ENCODE results near the gene IL6R. TPM values are rescaled to one million over a fixed set of nuclear protein-coding genes. Genes with fewer than 3 reads are reported as not detected.

Gene IL6R
- total and polyA plus RNA-seq, 2 donors from 2014 or later = 6.2 to 33.0 TPM

Other genes with a start within 250 kb of the IL6R start
- gene TPM3, start 213.2 kb upstream of the IL6R start, total RNA-seq = 315 TPM
- 156 TPM for gene TPM3, start 213.2 kb upstream of the IL6R start, polyA plus RNA-seq (ENCODE audit: insufficient read depth, low read depth, low replicate concordance)
- gene CFAP141, start 199.0 kb upstream of the IL6R start, total RNA-seq = not detected
- gene CFAP141, start 199.0 kb upstream of the IL6R start, polyA plus RNA-seq (ENCODE audit: insufficient read depth, low read depth, low replicate concordance) = not detected
- 131 TPM for gene UBAP2L, start 184.4 kb upstream of the IL6R start, total RNA-seq
- 46.2 TPM for gene UBAP2L, start 184.4 kb upstream of the IL6R start, polyA plus RNA-seq (ENCODE audit: insufficient read depth, low read depth, low replicate concordance)
- gene HAX1, start 132.7 kb upstream of the IL6R start, total RNA-seq = 74.8 TPM
- 153 TPM for gene HAX1, start 132.7 kb upstream of the IL6R start, polyA plus RNA-seq (ENCODE audit: insufficient read depth, low read depth, low replicate concordance)
- gene AQP10, start 84.2 kb upstream of the IL6R start, total RNA-seq = not detected
- gene AQP10, start 84.2 kb upstream of the IL6R start, polyA plus RNA-seq (ENCODE audit: insufficient read depth, low read depth, low replicate concordance) = not detected
- gene ATP8B2, start 79.8 kb upstream of the IL6R start, total RNA-seq = 40.9 TPM
- gene ATP8B2, start 79.8 kb upstream of the IL6R start, polyA plus RNA-seq (ENCODE audit: insufficient read depth, low read depth, low replicate concordance) = 6.2 TPM
- 4.7 TPM for gene TDRD10, start 96.9 kb downstream of the IL6R start, total RNA-seq
- 2.3 TPM for gene TDRD10, start 96.9 kb downstream of the IL6R start, polyA plus RNA-seq (ENCODE audit: insufficient read depth, low read depth, low replicate concordance)
- 18.1 TPM for gene SHE, start 97.1 kb downstream of the IL6R start, total RNA-seq
- 7.6 TPM for gene SHE, start 97.1 kb downstream of the IL6R start, polyA plus RNA-seq (ENCODE audit: insufficient read depth, low read depth, low replicate concordance)
- gene UBE2Q1, start 153.3 kb downstream of the IL6R start, total RNA-seq = 77.6 TPM
- 72.3 TPM for gene UBE2Q1, start 153.3 kb downstream of the IL6R start, polyA plus RNA-seq (ENCODE audit: insufficient read depth, low read depth, low replicate concordance)
- gene CHRNB2, start 162.4 kb downstream of the IL6R start, total RNA-seq = 0.60 TPM
- gene CHRNB2, start 162.4 kb downstream of the IL6R start, polyA plus RNA-seq (ENCODE audit: insufficient read depth, low read depth, low replicate concordance) = not detected
- gene ADAR, start 202.8 kb downstream of the IL6R start, total RNA-seq = 154 TPM
- 40.3 TPM for gene ADAR, start 202.8 kb downstream of the IL6R start, polyA plus RNA-seq (ENCODE audit: insufficient read depth, low read depth, low replicate concordance)